BJ (cell line): ENCODE data around the gene SORL1. TPM values are rescaled to one million over a fixed set of nuclear protein-coding genes. Genes with fewer than 3 reads are reported as not detected.

Experiments used
- CTCF ChIA-PET: fragments of 350-600 bp; formaldehyde crosslinking; extraction: SDS; loops from one replicate; lab custom pipeline; 2021; ENCODE audit warnings: antibody characterized with exemption, inconsistent platforms; lab: Yijun Ruan, JAX
- POLR2A ChIA-PET: fragments of 300-600 bp; sonication (Branson Sonifier 250); formaldehyde crosslinking; extraction: SDS; loops from one replicate; lab custom pipeline; 2021; ENCODE audit warnings: antibody characterized with exemption; lab: Charles Lee
- DNase-seq: peaks from one replicate; pipeline ENCODE4 v3.0.0-alpha.2; 2011; ENCODE audit warnings: low read depth
- H3K27me3 ChIP-seq: 2 replicates; pipeline ENCODE4 v1.6.0; 2011; ENCODE audit warnings: low read length; ENCODE audit not compliant: control insufficient read depth, insufficient read depth
- H3K36me3 ChIP-seq: 2 replicates; pipeline ENCODE4 v1.5.1; 2011; ENCODE audit warnings: low read length; ENCODE audit not compliant: control insufficient read depth, insufficient read depth
- H3K4me3 ChIP-seq: 2 replicates; pipeline ENCODE4 v1.5.1; 2011; ENCODE audit warnings: low read depth, mild to moderate bottlenecking, control low read depth, low read length
- polyA plus RNA-seq: library from polyadenylated mRNA; depleted of rRNA; stranded (reverse); fragments of >200 nt; gene quantifications from 2 replicates; pipeline ENCODE4 v1.2.3, GENCODE V29; 2011
- TF ChIP-seq, protein P1 (sequence below): IDR thresholded peaks from 2 replicates; pipeline ENCODE4 v1.5.1; 2011; ENCODE audit warnings: low read depth, mild to moderate bottlenecking, control low read depth, inconsistent platforms, low read length, moderate library complexity; ENCODE audit not compliant: insufficient read depth

Gene SORL1
- polyA plus RNA-seq, 1 experiment = 1.4 TPM

DNA sequence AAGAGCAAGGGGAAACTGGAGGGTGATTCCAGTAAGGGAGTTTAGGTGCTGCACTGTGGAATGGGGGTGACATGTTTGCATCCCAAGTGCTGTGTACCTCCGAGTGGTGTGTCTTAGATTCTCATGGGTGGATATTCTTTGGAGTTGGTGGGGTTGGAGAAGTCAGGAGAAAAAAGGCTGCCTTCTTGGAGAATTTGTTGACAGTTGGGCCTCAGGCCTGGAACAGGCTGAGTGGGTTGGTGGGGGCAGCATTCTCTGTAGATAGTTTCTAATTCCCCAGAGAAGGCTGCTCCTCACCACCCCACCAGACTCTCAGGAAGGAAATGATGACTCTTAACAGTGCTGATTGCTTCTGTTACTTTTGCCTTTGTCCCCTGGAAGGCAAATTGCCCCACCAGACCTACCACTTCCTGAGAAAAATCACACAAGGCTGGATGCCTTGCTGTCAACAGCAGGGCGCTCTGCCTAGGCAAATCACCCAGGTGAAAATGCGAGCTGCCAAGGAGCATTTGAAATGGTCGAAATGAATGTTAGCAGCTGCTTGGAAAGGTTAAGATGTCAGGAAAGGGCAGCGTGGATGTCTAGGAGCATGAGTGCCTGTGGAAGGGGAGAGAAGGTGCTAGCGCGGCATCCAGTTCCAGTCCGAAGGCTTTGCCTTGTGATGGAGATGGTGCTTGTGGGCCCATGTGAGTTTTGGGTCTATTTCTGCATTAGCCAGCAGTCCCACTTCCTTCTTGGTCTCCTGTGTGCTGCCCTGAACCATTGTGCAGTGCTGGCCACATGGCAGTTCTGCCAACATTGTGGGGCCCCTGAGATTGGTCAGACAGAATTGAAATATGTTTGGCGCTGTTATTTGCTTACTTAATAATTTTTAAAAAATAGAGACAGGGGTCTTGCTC lies 30.4 kb downstream of the SORL1 start:
- CTCF ChIA-PET = no interaction called here
- POLR2A ChIA-PET = no interaction called here
- no peak overlapping the region for H3K4me3 ChIP-seq
- no peak for DNase-seq
- H3K36me3 ChIP-seq = no peaks in the 10 kb centered on the region
- no peaks in the 10 kb centered on the region for H3K27me3 ChIP-seq
- TF ChIP-seq, protein P1, sequence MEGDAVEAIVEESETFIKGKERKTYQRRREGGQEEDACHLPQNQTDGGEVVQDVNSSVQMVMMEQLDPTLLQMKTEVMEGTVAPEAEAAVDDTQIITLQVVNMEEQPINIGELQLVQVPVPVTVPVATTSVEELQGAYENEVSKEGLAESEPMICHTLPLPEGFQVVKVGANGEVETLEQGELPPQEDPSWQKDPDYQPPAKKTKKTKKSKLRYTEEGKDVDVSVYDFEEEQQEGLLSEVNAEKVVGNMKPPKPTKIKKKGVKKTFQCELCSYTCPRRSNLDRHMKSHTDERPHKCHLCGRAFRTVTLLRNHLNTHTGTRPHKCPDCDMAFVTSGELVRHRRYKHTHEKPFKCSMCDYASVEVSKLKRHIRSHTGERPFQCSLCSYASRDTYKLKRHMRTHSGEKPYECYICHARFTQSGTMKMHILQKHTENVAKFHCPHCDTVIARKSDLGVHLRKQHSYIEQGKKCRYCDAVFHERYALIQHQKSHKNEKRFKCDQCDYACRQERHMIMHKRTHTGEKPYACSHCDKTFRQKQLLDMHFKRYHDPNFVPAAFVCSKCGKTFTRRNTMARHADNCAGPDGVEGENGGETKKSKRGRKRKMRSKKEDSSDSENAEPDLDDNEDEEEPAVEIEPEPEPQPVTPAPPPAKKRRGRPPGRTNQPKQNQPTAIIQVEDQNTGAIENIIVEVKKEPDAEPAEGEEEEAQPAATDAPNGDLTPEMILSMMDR = no peak

DNA sequence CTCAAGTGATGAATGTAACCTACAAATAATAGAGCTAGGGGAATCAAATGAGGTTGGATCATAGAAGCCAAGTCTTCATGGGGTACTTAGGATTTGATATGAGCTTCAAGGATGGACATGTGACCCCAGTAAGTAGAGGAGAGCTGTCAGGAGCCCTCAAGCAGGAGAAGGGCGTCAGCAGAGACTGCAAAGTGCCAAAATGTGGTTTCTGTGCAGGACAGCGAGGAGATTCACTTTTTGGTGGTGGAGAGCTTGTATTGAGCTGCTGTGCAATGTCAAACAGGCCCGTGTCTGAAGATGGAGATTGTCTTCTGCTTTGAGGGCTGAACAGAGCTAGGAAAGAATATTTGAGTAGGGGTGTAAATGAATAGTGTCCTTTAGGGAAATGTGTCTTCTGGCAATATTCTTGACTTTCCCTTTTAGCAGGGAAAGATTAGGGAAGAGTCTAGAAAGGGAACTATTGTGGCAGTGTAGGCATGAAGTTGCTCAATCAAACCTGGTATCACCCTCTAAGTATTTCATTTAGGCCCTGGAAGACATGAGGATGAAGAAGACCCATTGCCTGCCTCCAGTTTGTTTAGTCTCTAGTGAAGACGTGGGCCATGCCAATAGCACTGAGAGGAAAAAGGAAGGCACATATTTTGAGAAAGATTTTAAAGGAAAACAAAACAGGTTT lies 31.8 kb downstream of the SORL1 start:
- H3K27me3 ChIP-seq = no peaks in the 10 kb centered on the region
- POLR2A ChIA-PET = no interaction called here
- CTCF ChIA-PET = no interaction called here

DNA sequence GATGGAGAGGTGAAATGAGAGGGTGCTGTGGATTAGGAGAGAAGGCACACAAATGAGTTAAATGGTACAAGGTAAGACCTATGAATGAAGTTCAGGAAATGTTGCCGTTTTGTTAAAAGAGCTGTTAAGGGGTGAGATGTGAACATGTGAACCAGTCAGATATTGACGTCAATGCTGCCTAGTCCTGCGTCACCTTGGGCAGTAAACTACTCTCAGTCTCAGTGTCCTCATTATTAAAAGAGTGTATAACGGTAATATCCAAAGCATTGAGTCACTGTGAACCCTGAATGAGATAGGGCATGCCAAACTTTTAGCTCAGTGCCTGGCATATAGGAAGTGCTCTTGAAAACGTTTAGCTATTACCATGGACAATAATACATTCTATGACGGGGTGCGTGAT lies 33.1 kb downstream of the SORL1 start:
- no peaks in the 10 kb centered on the region; the same call in 1 of the 2 replicates for H3K27me3 ChIP-seq
- TF ChIP-seq, protein P1 = no peak
- POLR2A ChIA-PET = no interaction called here
- CTCF ChIA-PET = interaction anchor here (0.6 to 1.2 kb wide), 3 partner anchors 11 to 88 kb away, joined by 3 read pairs; no protein-coding TSS in a partner anchor
- no peak for DNase-seq
- H3K36me3 ChIP-seq = no peaks in the 10 kb centered on the region
- H3K4me3 ChIP-seq = no peak overlapping the region

More for the DNA sequence above, 31.8 kb downstream of the SORL1 start:
- DNase-seq = no peak
- TF ChIP-seq, protein P1 = no peak
- H3K4me3 ChIP-seq = no peak overlapping the region
- H3K36me3 ChIP-seq = no peaks in the 10 kb centered on the region

DNA sequence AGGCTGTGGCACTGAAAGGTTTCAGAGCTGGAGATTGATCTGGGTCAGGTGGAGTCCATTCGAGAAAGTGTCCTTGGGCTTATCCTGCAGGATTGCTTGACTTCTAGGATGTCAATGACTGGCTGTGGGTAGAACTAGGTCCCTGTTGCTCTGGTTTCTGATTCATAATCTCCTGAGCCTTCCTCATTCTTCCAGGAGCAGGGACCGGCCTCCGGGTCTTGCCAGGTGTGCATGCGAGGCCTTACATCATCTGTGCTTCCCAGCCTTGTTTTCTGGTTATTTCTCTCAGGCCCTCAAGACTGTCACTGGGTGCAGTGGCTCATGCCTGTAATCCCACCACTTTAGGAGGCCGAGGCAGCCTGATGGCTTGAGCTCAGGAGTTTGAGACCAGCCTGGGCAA lies 33.9 kb downstream of the SORL1 start:
- POLR2A ChIA-PET = no interaction called here

More for the DNA sequence above, 33.9 kb downstream of the SORL1 start:
- no peak overlapping the region for H3K4me3 ChIP-seq
- no peaks in the 10 kb centered on the region; the same call in 1 of the 2 replicates for H3K27me3 ChIP-seq
- no peak for DNase-seq
- no peaks in the 10 kb centered on the region for H3K36me3 ChIP-seq
- CTCF ChIA-PET = no interaction called here
- TF ChIP-seq, protein P1 = no peak
